ENCODE data around the gene EXO5.

EXO5 gene

GRCh38 chr1:40562185-40562584, 53.6 kb downstream of the EXO5 start:
- no peaks in the 10 kb centered on the region for H3K4me1 ChIP-seq (ENCODE audit: insufficient read depth, poor library complexity, severe bottlenecking)
- no peaks in the 10 kb centered on the region for H3K9me3 ChIP-seq (ENCODE audit: severe bottlenecking)
- no peaks in the 10 kb centered on the region for H3K36me3 ChIP-seq (ENCODE audit: low read depth)
- DNase-seq (ENCODE audit: low spot score) = no peak
- ATAC-seq (ENCODE audit: low read depth) = no peak
- H3K27ac ChIP-seq (ENCODE audit: poor library complexity, severe bottlenecking) = no peak overlapping the region
- no peak overlapping the region for H3K4me3 ChIP-seq (ENCODE audit: severe bottlenecking)
- TF ChIP-seq CTCF (IDR thresholded peaks at IDR 0.05; ENCODE audit: poor library complexity, severe bottlenecking) = no peak
- no peaks in the 10 kb centered on the region for H3K27me3 ChIP-seq (ENCODE audit: insufficient read depth, poor library complexity, severe bottlenecking)

DNA sequence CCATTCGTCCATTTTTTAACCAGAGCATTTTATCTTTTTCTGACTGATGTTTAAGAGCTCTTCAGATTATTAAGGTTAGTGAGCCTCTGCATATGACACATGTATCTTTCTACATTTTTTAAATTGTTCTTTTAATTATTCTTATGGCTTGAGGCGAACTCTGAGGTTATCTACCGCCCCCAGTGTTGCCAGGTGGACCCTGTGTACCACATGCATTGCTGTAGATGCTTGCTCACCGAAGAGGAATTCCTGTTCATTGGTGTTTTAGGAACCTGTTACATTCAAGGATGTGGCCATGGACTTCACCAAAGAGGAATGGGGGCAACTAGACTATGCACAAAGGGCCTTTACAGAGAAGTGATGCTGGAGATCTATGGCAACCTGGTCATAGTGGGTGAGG, 54.7 kb downstream of the EXO5 start:
- Histone ChIP-seq H3K4me1 (ENCODE audit: insufficient read depth, poor library complexity, severe bottlenecking) (no peaks in the 10 kb centered on the region), H3K27me3 (ENCODE audit: insufficient read depth, poor library complexity, severe bottlenecking) (peaks cover 4% of the 10 kb centered on the region), H3K27ac (ENCODE audit: poor library complexity, severe bottlenecking) (no peak overlapping the region), H3K36me3 (ENCODE audit: low read depth) (no peaks in the 10 kb centered on the region), H3K4me3 (ENCODE audit: severe bottlenecking) (no peak overlapping the region), H3K9me3 (ENCODE audit: severe bottlenecking) (no peaks in the 10 kb centered on the region)
- TF ChIP-seq CTCF (IDR thresholded peaks at IDR 0.05; ENCODE audit: poor library complexity, severe bottlenecking) = no peak
- DNase-seq (ENCODE audit: low spot score) (no peak), ATAC-seq (ENCODE audit: low read depth) (no peak)

GRCh38 chr1:40564506-40564905, 55.9 kb downstream of the EXO5 start:
- no peak for TF ChIP-seq CTCF (IDR thresholded peaks at IDR 0.05; ENCODE audit: poor library complexity, severe bottlenecking)
- Histone ChIP-seq H3K4me1 (ENCODE audit: insufficient read depth, poor library complexity, severe bottlenecking) (no peaks in the 10 kb centered on the region), H3K27ac (ENCODE audit: poor library complexity, severe bottlenecking) (no peak overlapping the region), H3K9me3 (ENCODE audit: severe bottlenecking) (no peaks in the 10 kb centered on the region), H3K36me3 (ENCODE audit: low read depth) (no peaks in the 10 kb centered on the region), H3K4me3 (ENCODE audit: severe bottlenecking) (no peak overlapping the region), H3K27me3 (ENCODE audit: insufficient read depth, poor library complexity, severe bottlenecking) (peaks cover 4% of the 10 kb centered on the region)
- DNase-seq (ENCODE audit: low spot score) (no peak), ATAC-seq (ENCODE audit: low read depth) (no peak)

DNA sequence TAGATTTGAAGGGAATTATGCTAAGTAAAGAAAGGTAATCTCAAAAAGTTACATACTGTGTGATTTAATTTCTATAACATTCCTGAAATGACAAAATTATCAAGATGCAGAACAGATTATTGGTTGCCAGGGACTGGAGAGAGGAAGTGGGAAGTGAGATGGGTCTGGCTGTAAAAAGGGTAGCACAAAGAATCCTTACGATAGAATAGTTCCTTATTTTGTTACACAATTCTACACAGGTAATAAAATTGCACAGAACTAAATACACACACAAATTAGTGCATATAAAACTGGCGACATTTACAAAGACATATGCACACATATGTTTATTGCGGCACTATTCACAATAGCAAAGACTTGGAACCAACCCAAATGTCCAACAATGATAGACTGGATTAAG, 56.3 kb downstream of the EXO5 start:
- no peak overlapping the region for H3K27ac ChIP-seq (ENCODE audit: poor library complexity, severe bottlenecking)
- H3K4me3 ChIP-seq (ENCODE audit: severe bottlenecking) = no peak overlapping the region
- DNase-seq (ENCODE audit: low spot score) = no peak
- no peaks in the 10 kb centered on the region for H3K9me3 ChIP-seq (ENCODE audit: severe bottlenecking)
- H3K36me3 ChIP-seq (ENCODE audit: low read depth) = no peaks in the 10 kb centered on the region
- peaks cover 4% of the 10 kb centered on the region for H3K27me3 ChIP-seq (ENCODE audit: insufficient read depth, poor library complexity, severe bottlenecking)
- no peak for ATAC-seq (ENCODE audit: low read depth)
- no peaks in the 10 kb centered on the region for H3K4me1 ChIP-seq (ENCODE audit: insufficient read depth, poor library complexity, severe bottlenecking)
- no peak for TF ChIP-seq CTCF (IDR thresholded peaks at IDR 0.05; ENCODE audit: poor library complexity, severe bottlenecking)
